Mammary epithelial cell (primary cell): ENCODE results near the gene CPED1.

Experiments used
- EZH2 ChIP-seq: IDR thresholded peaks from 2 replicates; pipeline ENCODE4 v1.6.1; 2012; ENCODE audit warnings: low read length, inconsistent platforms, borderline replicate concordance
- TF ChIP-seq, protein P1 (sequence below), 2 donors: IDR thresholded peaks in 1 of 2; conservative IDR thresholded peaks in 1 of 2; 2 replicates each; pipeline ENCODE4 v1.5.1; 2011 to 2012; ENCODE audit warnings: inconsistent platforms in 2 of 2, low read length in 2 of 2, mild to moderate bottlenecking in 2 of 2, control low read depth in 1 of 2, low read depth in 1 of 2; ENCODE audit not compliant: insufficient read depth in 1 of 2; ENCODE audit errors: extremely low read depth in 1 of 2

DNA sequence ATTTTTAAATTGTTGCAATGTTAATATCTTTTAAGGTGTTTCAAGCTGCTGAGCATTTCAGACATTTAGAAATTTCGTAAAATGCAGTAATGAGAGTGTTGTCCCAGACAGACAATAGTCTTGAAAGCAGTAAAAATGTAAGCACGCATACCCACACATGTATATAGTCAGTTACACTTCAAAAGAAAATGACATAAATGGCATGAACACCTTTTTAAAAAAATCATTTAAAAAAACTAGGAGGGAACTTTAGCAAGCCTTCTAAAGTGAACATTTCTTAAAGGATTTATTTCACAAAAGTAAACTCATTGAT, 51.0 kb downstream of the CPED1 start:
- no peak for TF ChIP-seq EZH2
- TF ChIP-seq, protein P1, sequence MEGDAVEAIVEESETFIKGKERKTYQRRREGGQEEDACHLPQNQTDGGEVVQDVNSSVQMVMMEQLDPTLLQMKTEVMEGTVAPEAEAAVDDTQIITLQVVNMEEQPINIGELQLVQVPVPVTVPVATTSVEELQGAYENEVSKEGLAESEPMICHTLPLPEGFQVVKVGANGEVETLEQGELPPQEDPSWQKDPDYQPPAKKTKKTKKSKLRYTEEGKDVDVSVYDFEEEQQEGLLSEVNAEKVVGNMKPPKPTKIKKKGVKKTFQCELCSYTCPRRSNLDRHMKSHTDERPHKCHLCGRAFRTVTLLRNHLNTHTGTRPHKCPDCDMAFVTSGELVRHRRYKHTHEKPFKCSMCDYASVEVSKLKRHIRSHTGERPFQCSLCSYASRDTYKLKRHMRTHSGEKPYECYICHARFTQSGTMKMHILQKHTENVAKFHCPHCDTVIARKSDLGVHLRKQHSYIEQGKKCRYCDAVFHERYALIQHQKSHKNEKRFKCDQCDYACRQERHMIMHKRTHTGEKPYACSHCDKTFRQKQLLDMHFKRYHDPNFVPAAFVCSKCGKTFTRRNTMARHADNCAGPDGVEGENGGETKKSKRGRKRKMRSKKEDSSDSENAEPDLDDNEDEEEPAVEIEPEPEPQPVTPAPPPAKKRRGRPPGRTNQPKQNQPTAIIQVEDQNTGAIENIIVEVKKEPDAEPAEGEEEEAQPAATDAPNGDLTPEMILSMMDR (conservative IDR thresholded peaks at IDR 0.05 in 1 of 2, IDR thresholded peaks at IDR 0.05 in 1 of 2; ENCODE audit: extremely low read depth in 1 of 2, insufficient read depth in 1 of 2, low read depth in 1 of 2, low read length in 2 of 2): no peak
